RWPE2 (cell line): Measurements from ENCODE around the gene TRIM22.

Experiments
- ATAC-seq: fragments of 200-7000 bp; cut with Tn5 transposase; 3 replicates; pipeline ENCODE4 v1.9.1; 2021; ENCODE audit warnings: low read depth
- DNase-seq: peaks from one replicate; pipeline ENCODE4 v3.0.0-alpha.2; 2020; ENCODE audit warnings: low spot score
- H3K27ac ChIP-seq: fragments of 450-650 bp; 2 replicates; pipeline ENCODE4 v1.5.1; 2017; ENCODE audit warnings: mild to moderate bottlenecking; ENCODE audit not compliant: poor library complexity, severe bottlenecking
- H3K27me3 ChIP-seq: fragments of 250-450 bp; sonication (Bioruptor Pico); 2 replicates; pipeline ENCODE4 v1.5.1; 2021; ENCODE audit warnings: mild to moderate bottlenecking, moderate library complexity; ENCODE audit not compliant: insufficient read depth, poor library complexity, severe bottlenecking
- H3K36me3 ChIP-seq: fragments of 250-450 bp; sonication (Bioruptor Pico); 2 replicates; pipeline ENCODE4 v1.5.1; 2020; ENCODE audit warnings: low read depth, mild to moderate bottlenecking, moderate library complexity
- H3K4me1 ChIP-seq: fragments of 250-450 bp; sonication (Bioruptor Pico); 2 replicates; pipeline ENCODE4 v1.5.1; 2021; ENCODE audit warnings: mild to moderate bottlenecking, moderate library complexity; ENCODE audit not compliant: insufficient read depth, poor library complexity, severe bottlenecking
- H3K4me3 ChIP-seq: fragments of 250-450 bp; sonication (Bioruptor Pico); 2 replicates; pipeline ENCODE4 v1.5.1; 2021; ENCODE audit warnings: mild to moderate bottlenecking, moderate library complexity; ENCODE audit not compliant: severe bottlenecking
- H3K9me3 ChIP-seq: fragments of 250-450 bp; sonication (Bioruptor Pico); 2 replicates; pipeline ENCODE4 v1.5.1; 2021; ENCODE audit warnings: mild to moderate bottlenecking, moderate library complexity; ENCODE audit not compliant: severe bottlenecking
- TF ChIP-seq, protein P1 (sequence below): fragments of 450-650 bp; IDR thresholded peaks from one replicate; pipeline ENCODE4 v1.5.1; 2017; ENCODE audit warnings: mild to moderate bottlenecking, moderate library complexity; ENCODE audit not compliant: poor library complexity, severe bottlenecking

Gene TRIM22

DNA sequence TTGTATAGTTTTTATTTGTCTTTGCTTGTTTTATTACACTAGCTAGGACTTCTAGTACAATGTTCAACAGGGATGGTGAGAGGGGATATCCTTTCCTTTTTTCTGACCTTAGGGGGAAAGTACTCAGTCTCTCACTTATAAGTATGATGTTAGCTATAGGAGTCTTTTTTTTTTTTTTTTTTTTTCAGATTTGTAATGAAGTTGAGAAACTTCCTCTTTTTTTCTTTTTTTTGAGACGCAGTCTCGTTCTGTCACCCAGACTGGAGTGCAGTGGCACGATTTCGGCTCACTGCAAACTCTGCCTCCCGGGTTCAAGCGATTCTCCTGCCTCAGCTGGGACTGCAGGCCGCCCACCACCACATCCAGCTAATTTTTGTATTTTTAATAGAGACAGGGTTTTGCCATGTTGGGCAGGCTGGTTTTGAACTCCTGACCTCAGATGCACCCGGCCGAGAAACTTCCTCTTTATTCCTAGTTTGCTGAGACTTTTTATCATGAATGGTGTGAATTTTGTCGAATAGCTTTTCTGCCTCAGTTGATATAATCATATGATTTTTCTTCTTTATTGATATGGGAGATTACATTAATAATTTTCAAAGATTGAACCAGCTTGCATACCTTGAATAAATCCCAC lies 10.9 kb downstream of the TRIM22 start:
- no peak for ATAC-seq

DNA sequence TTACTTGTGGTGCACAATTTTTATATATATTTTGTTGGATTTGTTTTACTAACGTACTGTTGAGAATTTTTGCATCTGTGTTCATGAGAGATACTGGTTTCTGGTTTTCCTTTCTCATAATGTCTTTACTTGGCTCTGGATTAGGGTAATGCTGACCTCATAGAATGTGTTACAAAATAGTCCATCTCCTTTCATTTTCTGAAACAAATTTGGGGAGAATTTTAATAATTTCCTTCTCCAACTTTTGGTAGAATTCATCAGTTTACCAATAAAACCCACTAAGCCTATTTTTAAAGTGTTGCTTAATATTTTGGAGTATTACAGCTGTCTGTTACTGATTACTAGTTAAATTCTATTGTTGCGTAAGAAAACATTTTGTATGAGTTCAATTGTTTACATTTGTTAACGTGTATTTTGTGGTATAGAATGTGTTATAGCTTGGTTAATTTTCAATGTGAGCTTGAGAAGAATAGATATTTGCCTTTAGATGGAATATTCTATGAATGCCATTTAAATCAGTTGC lies 11.5 kb downstream of the TRIM22 start:
- TF ChIP-seq, protein P1, sequence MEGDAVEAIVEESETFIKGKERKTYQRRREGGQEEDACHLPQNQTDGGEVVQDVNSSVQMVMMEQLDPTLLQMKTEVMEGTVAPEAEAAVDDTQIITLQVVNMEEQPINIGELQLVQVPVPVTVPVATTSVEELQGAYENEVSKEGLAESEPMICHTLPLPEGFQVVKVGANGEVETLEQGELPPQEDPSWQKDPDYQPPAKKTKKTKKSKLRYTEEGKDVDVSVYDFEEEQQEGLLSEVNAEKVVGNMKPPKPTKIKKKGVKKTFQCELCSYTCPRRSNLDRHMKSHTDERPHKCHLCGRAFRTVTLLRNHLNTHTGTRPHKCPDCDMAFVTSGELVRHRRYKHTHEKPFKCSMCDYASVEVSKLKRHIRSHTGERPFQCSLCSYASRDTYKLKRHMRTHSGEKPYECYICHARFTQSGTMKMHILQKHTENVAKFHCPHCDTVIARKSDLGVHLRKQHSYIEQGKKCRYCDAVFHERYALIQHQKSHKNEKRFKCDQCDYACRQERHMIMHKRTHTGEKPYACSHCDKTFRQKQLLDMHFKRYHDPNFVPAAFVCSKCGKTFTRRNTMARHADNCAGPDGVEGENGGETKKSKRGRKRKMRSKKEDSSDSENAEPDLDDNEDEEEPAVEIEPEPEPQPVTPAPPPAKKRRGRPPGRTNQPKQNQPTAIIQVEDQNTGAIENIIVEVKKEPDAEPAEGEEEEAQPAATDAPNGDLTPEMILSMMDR: no peak
- DNase-seq: no peak

More for the DNA sequence above, 10.9 kb downstream of the TRIM22 start:
- DNase-seq: no peak
- no peaks in the 10 kb centered on the region for H3K36me3 ChIP-seq
- H3K27ac ChIP-seq: no peak overlapping the region
- TF ChIP-seq, protein P1: no peak
- H3K4me3 ChIP-seq: no peak overlapping the region
- H3K4me1 ChIP-seq: no peaks in the 10 kb centered on the region
- no peaks in the 10 kb centered on the region for H3K9me3 ChIP-seq
- H3K27me3 ChIP-seq: no peaks in the 10 kb centered on the region

DNA sequence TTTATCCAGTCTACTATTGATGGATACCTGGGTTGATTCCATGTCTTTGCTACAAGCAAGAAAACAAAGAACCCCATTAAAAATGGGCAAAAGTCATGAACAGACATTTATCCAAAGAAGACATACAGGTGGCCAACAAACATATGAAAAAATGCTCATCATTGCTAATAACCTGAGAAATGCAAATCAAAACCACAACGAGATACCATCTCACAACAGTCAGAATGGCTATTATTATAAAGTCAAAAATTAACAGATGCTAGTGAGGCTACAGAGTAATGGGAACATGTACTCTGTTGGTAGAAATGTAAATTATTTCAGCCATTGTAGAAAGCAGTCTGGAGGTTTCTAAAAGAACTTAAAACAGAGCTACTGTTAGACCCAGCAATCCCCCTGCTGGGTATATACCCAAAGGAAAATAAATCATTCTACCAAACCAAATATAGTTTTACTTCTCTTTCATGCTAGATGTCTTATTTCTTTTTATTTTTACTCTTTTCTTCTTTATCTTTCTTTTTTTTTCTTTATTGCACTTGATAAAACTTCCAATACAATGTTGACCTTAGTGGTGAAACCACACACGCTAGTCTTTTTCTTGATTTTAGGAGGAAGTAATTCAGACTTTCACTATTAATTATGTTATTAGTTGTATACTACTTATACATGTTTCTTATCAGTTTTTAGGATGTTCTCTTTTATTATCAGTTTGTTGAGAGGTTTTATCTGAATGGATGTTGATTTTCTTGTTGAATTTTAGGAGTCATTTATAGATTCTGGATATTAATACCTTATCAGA lies 14.3 kb downstream of the TRIM22 start:
- no peak overlapping the region for H3K27ac ChIP-seq
- no peaks in the 10 kb centered on the region for H3K36me3 ChIP-seq
- H3K9me3 ChIP-seq: no peaks in the 10 kb centered on the region
- ATAC-seq: no peak
- H3K4me3 ChIP-seq: no peak overlapping the region
- no peak for DNase-seq
- TF ChIP-seq, protein P1: no peak
- no peaks in the 10 kb centered on the region for H3K27me3 ChIP-seq
- no peaks in the 10 kb centered on the region for H3K4me1 ChIP-seq

More for the DNA sequence above, 11.5 kb downstream of the TRIM22 start:
- Histone ChIP-seq H3K4me1 (no peaks in the 10 kb centered on the region), H3K9me3 (no peaks in the 10 kb centered on the region), H3K4me3 (no peak overlapping the region), H3K27ac (no peak overlapping the region), H3K36me3 (no peaks in the 10 kb centered on the region), H3K27me3 (no peaks in the 10 kb centered on the region)
- ATAC-seq: no peak

DNA sequence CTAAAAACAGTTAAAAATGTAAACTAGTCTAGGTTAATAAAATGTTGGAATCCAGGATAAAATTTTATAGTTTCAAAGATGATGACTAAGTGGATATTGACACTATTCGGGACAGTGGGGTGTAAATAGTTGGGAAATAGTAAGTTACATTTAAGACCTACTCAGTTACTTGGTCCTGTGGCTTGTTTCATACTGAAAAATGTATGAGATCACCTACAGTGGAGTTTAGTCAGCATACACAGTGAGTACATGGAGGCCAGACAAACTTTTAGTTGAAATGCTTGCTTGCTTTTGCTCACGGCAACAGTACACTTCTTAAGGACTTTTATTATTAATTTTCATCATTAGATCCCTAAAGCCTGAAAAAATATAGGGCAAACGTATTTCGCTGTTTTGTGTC lies 16.1 kb downstream of the TRIM22 start:
- no peaks in the 10 kb centered on the region for H3K4me1 ChIP-seq
- ATAC-seq (peak; percentile 31; the same call in 1 of the 3 replicates), DNase-seq (no peak)
- TF ChIP-seq, protein P1: no peak
- H3K4me3 ChIP-seq: no peak overlapping the region
- H3K27me3 ChIP-seq: no peaks in the 10 kb centered on the region
- H3K36me3 ChIP-seq: no peaks in the 10 kb centered on the region
- no peak overlapping the region for H3K27ac ChIP-seq
- no peaks in the 10 kb centered on the region for H3K9me3 ChIP-seq
